Measurements from ENCODE around the gene PLCG2. TPM values are rescaled to one million over a fixed set of nuclear protein-coding genes. Genes with fewer than 3 reads are reported as not detected.

The PLCG2 gene
- total RNA-seq, 1 donor from 2014 or later: 12.4 TPM

GRCh38 chr16:81946206-81946605, 167.1 kb downstream of the PLCG2 start:
- Mint-ChIP-seq H3K9me3 (no peaks in the 10 kb centered on the region), H3K4me1 (ENCODE audit: unreplicated experiment) (peaks cover 7% of the 10 kb centered on the region), H3K36me3 (no peaks in the 10 kb centered on the region), H3K27me3 (no peaks in the 10 kb centered on the region), H3K27ac (no peak overlapping the region), H3K4me3 (no peak overlapping the region)
- DNase-seq (ENCODE audit: extremely low spot score, unreplicated experiment): no peak
- no peak for TF ChIP-seq CTCF (conservative IDR thresholded peaks at IDR 0.05)

GRCh38 chr16:81951564-81951963, 172.5 kb downstream of the PLCG2 start:
- peaks cover 9% of the 10 kb centered on the region for H3K4me1 Mint-ChIP-seq (ENCODE audit: unreplicated experiment)
- no peaks in the 10 kb centered on the region for H3K27me3 Mint-ChIP-seq
- peaks cover 4% of the 10 kb centered on the region for H3K9me3 Mint-ChIP-seq
- no peak overlapping the region for H3K27ac Mint-ChIP-seq
- no peak for TF ChIP-seq CTCF (conservative IDR thresholded peaks at IDR 0.05)
- DNase-seq (ENCODE audit: extremely low spot score, unreplicated experiment): no peak
- no peaks in the 10 kb centered on the region for H3K36me3 Mint-ChIP-seq
- H3K4me3 Mint-ChIP-seq: no peak overlapping the region

- H3K27me3 Mint-ChIP-seq: no peaks in the 10 kb centered on the region
- no peak for TF ChIP-seq CTCF (conservative IDR thresholded peaks at IDR 0.05)
- peaks cover 3% of the 10 kb centered on the region for H3K9me3 Mint-ChIP-seq
- H3K36me3 Mint-ChIP-seq: no peaks in the 10 kb centered on the region
- H3K27ac Mint-ChIP-seq: no peak overlapping the region
- DNase-seq (ENCODE audit: extremely low spot score, unreplicated experiment): no peak
- H3K4me3 Mint-ChIP-seq: no peak overlapping the region
- H3K4me1 Mint-ChIP-seq (ENCODE audit: unreplicated experiment): peaks cover 9% of the 10 kb centered on the region
Observed at GRCh38 chr16:81956213-81956948, 177.3 kb downstream of the PLCG2 start.

GRCh38 chr16:81964808-81965207, 185.7 kb downstream of the PLCG2 start:
- Mint-ChIP-seq H3K27me3 (no peaks in the 10 kb centered on the region), H3K9me3 (no peaks in the 10 kb centered on the region), H3K27ac (no peak overlapping the region), H3K36me3 (no peaks in the 10 kb centered on the region), H3K4me3 (no peak overlapping the region), H3K4me1 (ENCODE audit: unreplicated experiment) (no peaks in the 10 kb centered on the region)
- no peak for TF ChIP-seq CTCF (conservative IDR thresholded peaks at IDR 0.05)
- no peak for DNase-seq (ENCODE audit: extremely low spot score, unreplicated experiment)

GRCh38 chr16:81967358-81967757, 188.3 kb downstream of the PLCG2 start:
- TF ChIP-seq CTCF (conservative IDR thresholded peaks at IDR 0.05): no peak
- Mint-ChIP-seq H3K9me3 (no peaks in the 10 kb centered on the region), H3K27ac (no peak overlapping the region), H3K4me1 (ENCODE audit: unreplicated experiment) (no peaks in the 10 kb centered on the region), H3K36me3 (no peaks in the 10 kb centered on the region), H3K27me3 (no peaks in the 10 kb centered on the region), H3K4me3 (no peak overlapping the region)
- DNase-seq (ENCODE audit: extremely low spot score, unreplicated experiment): no peak
